Skeletal muscle tissue (tissue), 4 donors: ENCODE data around the gene SAP30BP. TPM values are rescaled to one million over a fixed set of nuclear protein-coding genes. Genes with fewer than 3 reads are reported as not detected.

Experiments used
- H3K27ac ChIP-seq: one replicate; pipeline ENCODE4 v1.7.0; 2013; ENCODE audit warnings: mild to moderate bottlenecking, low read depth, low read length, inconsistent platforms
- H3K27me3 ChIP-seq, 3 donors: one replicate each; pipeline ENCODE4 v1.7.0; 2013; ENCODE audit warnings: low read length in 3 of 3; ENCODE audit not compliant: control insufficient read depth in 3 of 3, insufficient read depth in 3 of 3
- H3K36me3 ChIP-seq, 3 donors: one replicate each; pipeline ENCODE4 v1.7.0; 2013; ENCODE audit warnings: low read length in 3 of 3; ENCODE audit not compliant: control insufficient read depth in 3 of 3, insufficient read depth in 3 of 3
- H3K4me1 ChIP-seq, 3 donors: one replicate each; pipeline ENCODE4 v1.7.0; 2013; ENCODE audit warnings: low read length in 3 of 3, mild to moderate bottlenecking in 3 of 3; ENCODE audit not compliant: control insufficient read depth in 3 of 3, insufficient read depth in 3 of 3
- H3K4me3 ChIP-seq, 3 donors: one replicate each; pipeline ENCODE4 v1.7.0; 2013; ENCODE audit warnings: low read length in 3 of 3
- H3K9ac ChIP-seq, 3 donors: one replicate each; pipeline ENCODE4 v1.7.0; 2013; ENCODE audit warnings: low read length in 3 of 3, mild to moderate bottlenecking in 3 of 3, moderate library complexity in 2 of 3, low read depth in 1 of 3
- H3K9me3 ChIP-seq, 3 donors: one replicate each; pipeline ENCODE4 v1.7.0; 2013; ENCODE audit warnings: low read length in 3 of 3; ENCODE audit not compliant: control insufficient read depth in 3 of 3
- total RNA-seq: library from RNA; depleted of rRNA; stranded (reverse); fragments of >200 nt; gene quantifications from one replicate; pipeline ENCODE4 v1.2.3, GENCODE V29; 2014
- donor health status: Osteomylitis.

Gene SAP30BP
- total RNA-seq, 1 donor from 2014 or later, result 36.5 TPM

- no peaks in the 10 kb centered on the region for H3K9me3 ChIP-seq
- no peak overlapping the region for H3K27ac ChIP-seq
- no peaks in the 10 kb centered on the region for H3K27me3 ChIP-seq
- no peak overlapping the region for H3K9ac ChIP-seq
- H3K4me3 ChIP-seq, result no peak overlapping the region
- peaks cover 17 to 26% (median 18%) of the 10 kb centered on the region in 3 donors for H3K36me3 ChIP-seq
- peaks cover 0 to 8% (median 6%) of the 10 kb centered on the region in 3 donors for H3K4me1 ChIP-seq
Observed at GRCh38 chr17:75625813-75626486, 41.2 kb upstream of the SAP30BP start.

- H3K4me1 ChIP-seq, result peaks cover 0 to 8% (median 6%) of the 10 kb centered on the region in 3 donors
- H3K36me3 ChIP-seq, result peaks cover 16 to 23% (median 17%) of the 10 kb centered on the region in 3 donors
- H3K27ac ChIP-seq, result no peak overlapping the region
- H3K4me3 ChIP-seq, result no peak overlapping the region
- H3K9ac ChIP-seq, result no peak overlapping the region
- no peaks in the 10 kb centered on the region for H3K27me3 ChIP-seq
- H3K9me3 ChIP-seq, result no peaks in the 10 kb centered on the region
Observed at GRCh38 chr17:75626496-75627038, 40.6 kb upstream of the SAP30BP start.

GRCh38 chr17:75627094-75627493, 40.0 kb upstream of the SAP30BP start:
- Histone ChIP-seq H3K9ac (no peak overlapping the region), H3K36me3 (peaks cover 16 to 23% (median 17%) of the 10 kb centered on the region in 3 donors), H3K4me1 (peaks cover 0 to 8% (median 6%) of the 10 kb centered on the region in 3 donors), H3K27me3 (no peaks in the 10 kb centered on the region), H3K27ac (no peak overlapping the region), H3K9me3 (no peaks in the 10 kb centered on the region), H3K4me3 (no peak overlapping the region)

- no peak overlapping the region for H3K9ac ChIP-seq
- H3K4me1 ChIP-seq, result peaks cover 11 to 18% (median 17%) of the 10 kb centered on the region in 3 donors
- no peak overlapping the region for H3K4me3 ChIP-seq
- no peak overlapping the region for H3K27ac ChIP-seq
- no peaks in the 10 kb centered on the region for H3K27me3 ChIP-seq
- H3K36me3 ChIP-seq, result peaks cover 16 to 23% (median 17%) of the 10 kb centered on the region in 3 donors
- no peaks in the 10 kb centered on the region for H3K9me3 ChIP-seq
Observed at GRCh38 chr17:75628425-75628824, 38.7 kb upstream of the SAP30BP start.

GRCh38 chr17:75629157-75629556, 38.0 kb upstream of the SAP30BP start:
- H3K4me1 ChIP-seq, result peaks cover 18 to 19% (median 19%) of the 10 kb centered on the region in 3 donors
- H3K27ac ChIP-seq, result no peak overlapping the region
- H3K9ac ChIP-seq, result no peak overlapping the region
- H3K9me3 ChIP-seq, result no peaks in the 10 kb centered on the region
- H3K36me3 ChIP-seq, result peaks cover 16 to 23% (median 17%) of the 10 kb centered on the region in 3 donors
- no peaks in the 10 kb centered on the region for H3K27me3 ChIP-seq
- no peak overlapping the region for H3K4me3 ChIP-seq

GRCh38 chr17:75630071-75630917, 36.8 kb upstream of the SAP30BP start:
- no peak overlapping the region for H3K4me3 ChIP-seq
- no peak overlapping the region for H3K9ac ChIP-seq
- H3K4me1 ChIP-seq, result peaks cover 26 to 30% (median 29%) of the 10 kb centered on the region in 3 donors
- no peaks in the 10 kb centered on the region for H3K9me3 ChIP-seq
- no peak overlapping the region for H3K27ac ChIP-seq
- H3K36me3 ChIP-seq, result peaks cover 12 to 16% (median 15%) of the 10 kb centered on the region in 3 donors
- no peaks in the 10 kb centered on the region for H3K27me3 ChIP-seq

- H3K27ac ChIP-seq, result no peak overlapping the region
- no peaks in the 10 kb centered on the region for H3K27me3 ChIP-seq
- no peak overlapping the region for H3K4me3 ChIP-seq
- H3K4me1 ChIP-seq, result peaks cover 37 to 41% (median 38%) of the 10 kb centered on the region in 3 donors
- H3K36me3 ChIP-seq, result peaks cover 12 to 15% (median 14%) of the 10 kb centered on the region in 3 donors
- H3K9ac ChIP-seq, result no peak overlapping the region
- no peaks in the 10 kb centered on the region for H3K9me3 ChIP-seq
Observed at GRCh38 chr17:75631353-75631752, 35.8 kb upstream of the SAP30BP start.

GRCh38 chr17:75632428-75632827, 34.7 kb upstream of the SAP30BP start:
- no peaks in the 10 kb centered on the region for H3K27me3 ChIP-seq
- no peaks in the 10 kb centered on the region for H3K9me3 ChIP-seq
- H3K4me3 ChIP-seq, result peak overlapping the region in 1 of 3 donors; percentile 52
- H3K9ac ChIP-seq, result peak overlapping the region in 2 of 3 donors; percentile 45 to 50
- peaks cover 5 to 10% (median 7%) of the 10 kb centered on the region in 3 donors for H3K36me3 ChIP-seq
- H3K4me1 ChIP-seq, result peaks cover 43 to 51% (median 47%) of the 10 kb centered on the region in 3 donors
- H3K27ac ChIP-seq, result no peak overlapping the region

GRCh38 chr17:75632863-75633485, 34.2 kb upstream of the SAP30BP start, which contains the start of gene SMIM5:
Gene SMIM5, plus strand, starts transcription at chr17:75633434. Its CDS starts 6,768 bp downstream, at chr17:75640202.
- Histone ChIP-seq H3K36me3 (peaks cover 5 to 10% (median 5%) of the 10 kb centered on the region in 3 donors), H3K27me3 (no peaks in the 10 kb centered on the region), H3K27ac (peak within 1 kb of the TSS; percentile 69), H3K9ac (peak within 1 kb of the TSS; percentile 54 to 68 (median 61)), H3K9me3 (no peaks in the 10 kb centered on the region), H3K4me1 (peaks cover 43 to 53% (median 47%) of the 10 kb centered on the region in 3 donors), H3K4me3 (peak within 1 kb of the TSS in 2 of 3 donors; percentile 52 to 56)
